Stromal cell of bone marrow (primary cell): ENCODE data around the gene SH2D1B.

Experiments
- DNase-seq: peaks from one replicate; pipeline ENCODE4 v3.0.0-alpha.2; 2012; ENCODE audit warnings: low read depth

The SH2D1B gene

GRCh38 chr1:162398999-162399580, 12.8 kb downstream of the SH2D1B start:
- no peak for DNase-seq

DNA sequence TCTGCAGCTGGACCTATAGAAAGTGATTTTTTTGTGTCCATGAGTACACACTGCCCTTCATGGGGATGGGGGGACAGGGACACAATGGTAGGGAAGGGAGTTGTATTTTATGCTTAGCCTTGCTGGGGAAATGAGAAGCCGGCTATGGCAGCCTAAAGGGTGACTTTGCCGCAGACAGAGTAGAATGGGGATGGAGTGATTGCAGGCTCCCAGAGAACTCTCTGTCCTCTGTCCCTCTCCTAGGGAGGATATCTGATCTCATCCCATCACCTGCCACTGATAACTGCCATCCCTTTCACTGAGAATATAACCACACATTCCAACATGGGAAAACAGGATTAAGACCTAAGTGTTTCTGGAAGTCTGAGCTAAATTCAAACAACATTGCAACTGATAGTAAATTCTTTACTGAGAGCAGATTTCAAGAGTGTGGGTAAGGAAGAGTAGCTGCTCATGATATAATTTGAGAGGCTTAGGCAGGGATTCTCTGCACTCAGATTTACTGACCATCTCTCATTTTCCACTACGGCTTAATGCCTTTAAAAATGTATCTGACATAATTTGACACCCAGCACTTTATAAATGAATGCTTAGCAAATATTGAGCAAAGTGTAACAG, 13.9 kb downstream of the SH2D1B start:
- no peak for DNase-seq

- no peak for DNase-seq
Observed at GRCh38 chr1:162397039-162397448, 14.9 kb downstream of the SH2D1B start.

DNA sequence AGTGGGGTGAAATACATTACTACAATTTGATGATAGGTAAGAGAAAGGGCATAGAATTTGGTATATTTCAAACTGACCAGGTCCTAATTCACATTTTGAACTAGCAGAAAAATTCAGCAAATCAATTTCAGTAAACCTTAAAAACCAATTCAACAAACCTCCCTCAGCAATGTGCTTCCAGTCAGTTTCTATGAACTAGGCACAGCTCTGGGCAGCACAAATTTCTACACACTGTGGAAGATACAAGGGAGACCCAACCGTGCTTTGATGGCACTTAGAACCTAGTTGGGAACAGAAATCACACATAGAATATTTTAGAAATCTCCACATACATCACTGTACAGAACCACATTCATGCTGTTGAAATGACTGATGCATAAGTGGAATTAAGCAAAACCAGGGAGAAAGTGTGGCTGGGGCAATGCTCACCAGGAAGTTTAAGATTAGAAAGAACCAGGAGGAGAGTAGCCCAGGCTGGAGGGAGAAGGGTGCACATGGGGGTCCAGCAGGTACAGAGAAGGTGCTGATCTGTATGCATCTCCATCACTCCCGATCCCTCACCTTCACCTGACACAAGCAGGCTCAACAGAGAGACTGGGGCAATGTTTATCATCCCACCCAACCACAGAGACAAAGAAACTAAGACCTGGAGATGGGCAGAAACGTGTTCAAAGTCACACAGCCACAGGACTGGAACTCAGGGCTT, 15.6 kb downstream of the SH2D1B start:
- no peak for DNase-seq

- peak; percentile 24 for DNase-seq
Observed at GRCh38 chr1:162391790-162392563, 20.0 kb downstream of the SH2D1B start.

- no peak for DNase-seq
Observed at GRCh38 chr1:162390396-162391185, 21.3 kb downstream of the SH2D1B start.

DNA sequence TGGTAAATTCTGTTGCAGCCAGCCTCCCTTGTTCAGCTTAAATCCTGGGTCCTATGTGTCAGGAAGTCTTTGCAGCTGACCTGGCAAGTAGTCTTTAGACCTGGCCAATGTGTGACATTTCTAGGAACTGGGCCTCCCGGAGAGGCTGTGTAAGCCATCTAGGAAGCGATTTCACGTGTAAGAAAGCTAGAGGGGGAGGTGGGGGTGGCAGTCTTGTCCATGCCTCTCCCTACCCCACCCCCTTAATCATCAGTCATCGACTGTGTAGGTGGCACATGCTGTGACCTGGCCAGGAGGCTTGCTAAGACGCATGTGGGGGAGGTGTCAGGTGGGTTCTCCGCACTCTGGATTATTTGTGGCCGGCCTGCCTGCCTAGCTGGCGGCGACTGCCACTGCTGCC, 22.0 kb downstream of the SH2D1B start:
- DNase-seq, result no peak

GRCh38 chr1:162389021-162389818, 22.7 kb downstream of the SH2D1B start:
- DNase-seq, result no peak

DNA sequence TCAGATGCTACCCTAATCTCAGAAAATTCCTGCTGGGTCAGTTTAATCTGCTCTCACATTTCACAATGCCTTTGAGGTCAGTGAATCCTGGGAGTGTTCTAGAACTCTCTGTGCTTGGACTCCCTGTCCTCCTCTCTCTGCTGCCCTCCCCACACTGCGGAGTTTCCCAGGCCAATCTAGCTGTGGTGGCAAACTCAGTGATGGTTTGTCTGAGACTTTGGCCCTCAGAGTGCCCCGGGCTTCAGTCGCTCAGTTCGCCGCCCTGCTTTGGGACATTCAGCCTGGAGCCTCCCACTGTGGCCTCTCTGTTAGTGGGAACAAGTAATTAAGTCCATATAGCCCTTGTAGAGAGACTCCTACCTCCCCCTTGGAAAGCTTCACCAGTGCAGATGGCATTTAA, 23.3 kb downstream of the SH2D1B start:
- no peak for DNase-seq

DNA sequence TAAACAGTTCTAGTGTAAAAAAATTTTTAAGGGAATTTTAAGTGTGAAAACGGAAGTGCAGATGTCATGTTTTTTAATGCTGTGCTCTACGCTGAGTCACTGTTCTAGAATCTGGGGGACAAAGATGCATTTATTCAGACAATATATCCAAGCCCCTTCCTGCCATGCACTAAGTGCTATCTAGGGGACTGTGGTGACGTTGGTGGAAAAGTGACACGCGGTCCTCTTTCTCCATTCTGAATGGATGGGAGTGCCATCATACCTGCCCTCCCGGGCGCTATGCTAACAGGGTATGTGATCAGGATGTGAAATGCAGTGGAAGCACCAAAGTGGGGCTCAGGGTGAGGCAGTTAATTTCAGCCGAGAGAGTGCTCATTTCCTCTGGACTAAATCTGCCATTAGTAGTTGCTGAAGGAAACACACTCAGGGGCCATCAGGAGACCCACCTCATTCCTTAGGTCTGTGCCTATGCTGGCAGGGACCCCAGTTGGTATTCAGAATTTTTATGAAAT, 23.8 kb downstream of the SH2D1B start:
- DNase-seq, result no peak

DNA sequence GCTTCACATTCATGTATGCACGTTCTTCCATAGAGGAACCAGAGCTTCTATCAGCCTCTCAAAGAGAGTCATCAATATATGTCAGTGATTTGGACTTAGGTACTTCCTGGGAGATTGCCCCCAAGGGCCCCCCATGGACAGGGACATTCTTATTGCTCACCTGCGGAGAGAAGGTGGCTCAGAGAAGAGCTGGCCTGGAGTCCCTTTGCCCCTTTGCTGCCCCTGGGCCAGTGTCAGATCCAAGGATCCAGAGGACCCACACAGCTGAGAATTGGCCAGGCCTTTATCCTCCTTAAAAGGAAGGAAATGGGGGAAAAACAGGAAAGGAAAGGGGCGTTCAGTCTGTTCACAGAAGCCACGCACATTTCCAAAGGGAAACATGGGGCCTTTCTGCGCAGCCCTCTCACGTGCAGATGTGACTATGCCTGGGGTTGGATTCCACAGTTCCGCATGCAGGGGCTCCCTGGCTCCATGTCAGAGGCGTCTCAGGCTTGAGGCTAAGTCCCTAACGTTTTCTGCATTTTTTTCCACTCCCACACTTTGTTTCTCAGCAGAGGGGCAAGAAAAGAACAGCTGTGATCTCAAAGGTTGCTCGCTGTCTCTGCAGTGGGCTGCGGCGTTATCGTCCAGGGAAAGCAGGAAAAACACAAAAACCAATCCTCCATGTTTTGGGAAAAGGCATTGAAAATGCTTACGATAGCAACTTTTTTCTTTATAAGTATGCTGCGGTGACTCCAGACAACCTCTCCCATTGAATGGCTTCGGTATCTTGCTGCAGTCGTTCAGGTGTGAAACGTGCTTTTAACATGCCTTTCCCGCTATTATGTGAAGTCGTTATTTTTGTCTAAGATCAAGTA, 24.5 kb downstream of the SH2D1B start:
- DNase-seq, result no peak

- no peak for DNase-seq
Observed at GRCh38 chr1:162386292-162387225, 25.4 kb downstream of the SH2D1B start.

DNA sequence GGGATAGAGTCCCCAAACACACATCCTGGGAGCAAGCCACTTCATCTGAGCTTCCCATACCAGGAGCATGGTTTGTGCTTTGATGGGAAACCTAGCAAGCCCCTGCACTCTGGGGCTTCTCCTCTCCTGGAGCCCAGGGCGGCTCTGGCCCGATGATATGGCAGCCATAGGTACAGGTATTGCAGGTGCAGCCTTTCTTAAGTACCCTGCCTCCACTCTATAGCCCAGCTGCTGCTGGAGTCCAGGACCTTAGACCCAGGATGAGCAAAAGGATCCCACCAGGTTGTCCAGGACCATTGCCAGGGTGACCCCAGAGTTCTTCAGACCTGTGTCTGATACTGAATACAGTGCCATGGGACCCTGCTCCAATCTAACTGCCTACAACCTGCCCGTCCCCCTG, 26.2 kb downstream of the SH2D1B start:
- DNase-seq, result no peak

GRCh38 chr1:162385280-162385623, 26.7 kb downstream of the SH2D1B start:
- DNase-seq, result no peak

GRCh38 chr1:162384601-162385279, 27.2 kb downstream of the SH2D1B start:
- no peak for DNase-seq

- DNase-seq, result no peak
Observed at GRCh38 chr1:162384116-162384515, 27.8 kb downstream of the SH2D1B start.

DNA sequence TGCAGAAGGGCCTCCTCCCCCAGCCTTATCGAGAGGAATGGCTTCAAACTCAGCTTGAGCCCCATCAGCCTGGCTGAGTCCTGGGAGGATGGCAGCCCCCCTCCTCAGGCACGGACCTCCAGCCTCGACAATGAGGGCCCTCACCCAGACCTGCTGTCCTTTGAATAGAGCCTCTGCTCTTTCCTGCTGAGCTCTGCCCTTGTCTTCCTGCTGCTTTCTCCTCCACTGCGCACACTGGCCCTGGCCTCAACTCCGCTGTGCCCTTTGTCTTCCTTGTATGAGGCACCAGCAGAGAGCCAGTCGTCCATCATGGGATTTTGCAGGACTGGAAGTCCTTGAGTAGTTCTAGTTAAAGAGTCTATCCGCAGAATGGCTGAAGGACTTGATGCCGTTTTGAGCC, 28.4 kb downstream of the SH2D1B start:
- no peak for DNase-seq

DNA sequence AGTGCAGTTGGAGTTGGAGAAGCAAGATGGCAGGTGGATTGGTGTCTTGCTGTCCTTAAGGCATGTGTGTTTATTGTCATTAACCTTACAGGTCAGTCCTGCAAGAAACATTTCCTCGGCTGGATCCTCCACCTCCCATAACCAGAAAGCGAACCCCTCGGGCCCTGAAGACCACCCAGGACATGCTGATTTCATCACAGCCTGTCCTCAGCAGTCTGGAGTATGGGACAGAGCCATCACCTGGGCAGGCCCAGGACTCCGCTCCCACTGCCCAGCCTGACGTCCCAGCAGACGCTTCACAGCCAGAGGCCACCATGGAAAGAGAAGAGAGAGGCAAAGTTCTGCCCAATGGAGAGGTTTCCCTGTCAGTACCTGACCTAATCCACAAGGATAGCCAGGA, 28.8 kb downstream of the SH2D1B start:
- DNase-seq, result no peak
